Measurements from ENCODE around the gene IL1RAPL1.

The IL1RAPL1 gene

GRCh38 chrX:28966331-28966730 lies 379.1 kb downstream of the IL1RAPL1 start:
- Histone ChIP-seq H3K4me2 (no peak overlapping the region), H3K4me1 (no peaks in the 10 kb centered on the region), H3K27me3 (no peaks in the 10 kb centered on the region), H3K27ac (no peak overlapping the region), H3K9ac (no peak overlapping the region), H3K4me3 (no peak overlapping the region), H3K36me3 (no peaks in the 10 kb centered on the region), H4K20me1 (no peaks in the 10 kb centered on the region), H3K9me3 (replicated peaks in 1 of 11) (no peaks in the 10 kb centered on the region)
- no peak for TF ChIP-seq Cebpa-rat (IDR thresholded peaks at IDR 0.05)

GRCh38 chrX:28969126-28969525 lies 381.9 kb downstream of the IL1RAPL1 start:
- H3K9me3 ChIP-seq (replicated peaks in 1 of 11) = no peaks in the 10 kb centered on the region
- H3K4me1 ChIP-seq = no peaks in the 10 kb centered on the region
- TF ChIP-seq Cebpa-rat (IDR thresholded peaks at IDR 0.05) = no peak
- no peak overlapping the region for H3K4me2 ChIP-seq
- H4K20me1 ChIP-seq = no peaks in the 10 kb centered on the region
- no peak overlapping the region for H3K9ac ChIP-seq
- no peaks in the 10 kb centered on the region for H3K36me3 ChIP-seq
- H3K4me3 ChIP-seq = no peak overlapping the region
- H3K27me3 ChIP-seq = no peaks in the 10 kb centered on the region
- no peak overlapping the region for H3K27ac ChIP-seq

- H3K36me3 ChIP-seq = no peaks in the 10 kb centered on the region
- no peak overlapping the region for H3K27ac ChIP-seq
- H4K20me1 ChIP-seq = no peaks in the 10 kb centered on the region
- no peaks in the 10 kb centered on the region for H3K27me3 ChIP-seq
- H3K4me2 ChIP-seq = no peak overlapping the region
- no peak overlapping the region for H3K9ac ChIP-seq
- no peak overlapping the region for H3K4me3 ChIP-seq
- no peaks in the 10 kb centered on the region for H3K9me3 ChIP-seq (replicated peaks in 1 of 11)
- no peaks in the 10 kb centered on the region for H3K4me1 ChIP-seq
- no peak for TF ChIP-seq Cebpa-rat (IDR thresholded peaks at IDR 0.05)
Observed at GRCh38 chrX:28979877-28980276, 392.6 kb downstream of the IL1RAPL1 start.

- no peak overlapping the region for H3K4me2 ChIP-seq
- no peaks in the 10 kb centered on the region for H3K27me3 ChIP-seq
- no peak overlapping the region for H3K27ac ChIP-seq
- no peaks in the 10 kb centered on the region for H3K36me3 ChIP-seq
- no peaks in the 10 kb centered on the region for H3K9me3 ChIP-seq (replicated peaks in 1 of 11)
- H3K9ac ChIP-seq = no peak overlapping the region
- no peaks in the 10 kb centered on the region for H3K4me1 ChIP-seq
- H4K20me1 ChIP-seq = no peaks in the 10 kb centered on the region
- H3K4me3 ChIP-seq = no peak overlapping the region
- no peak for TF ChIP-seq Cebpa-rat (IDR thresholded peaks at IDR 0.05)
Observed at GRCh38 chrX:28981952-28982351, 394.7 kb downstream of the IL1RAPL1 start.

GRCh38 chrX:28988246-28988645 lies 401.0 kb downstream of the IL1RAPL1 start:
- H3K4me2 ChIP-seq = no peak overlapping the region
- H3K36me3 ChIP-seq = no peaks in the 10 kb centered on the region
- H3K27me3 ChIP-seq = no peaks in the 10 kb centered on the region
- H3K9me3 ChIP-seq (replicated peaks in 1 of 11) = no peaks in the 10 kb centered on the region
- H3K9ac ChIP-seq = no peak overlapping the region
- H3K4me1 ChIP-seq = no peaks in the 10 kb centered on the region
- no peak overlapping the region for H3K27ac ChIP-seq
- no peak for TF ChIP-seq Cebpa-rat (IDR thresholded peaks at IDR 0.05)
- no peak overlapping the region for H3K4me3 ChIP-seq
- no peaks in the 10 kb centered on the region for H4K20me1 ChIP-seq

- no peaks in the 10 kb centered on the region for H4K20me1 ChIP-seq
- H3K27me3 ChIP-seq = no peaks in the 10 kb centered on the region
- H3K36me3 ChIP-seq = no peaks in the 10 kb centered on the region
- H3K27ac ChIP-seq = no peak overlapping the region
- no peak overlapping the region for H3K9ac ChIP-seq
- no peak overlapping the region for H3K4me3 ChIP-seq
- 0 out of 22 replicates have a peak overlapping the region, but pooled peaks of 1 of the 11 experiments have one; percentile 0 for H3K4me2 ChIP-seq
- no peaks in the 10 kb centered on the region for H3K9me3 ChIP-seq (replicated peaks in 1 of 11)
- no peak for TF ChIP-seq Cebpa-rat (IDR thresholded peaks at IDR 0.05)
- H3K4me1 ChIP-seq = peaks cover 0 to 6% (median 0%) of the 10 kb centered on the region in 10 experiments; a peak in 2 of 20 replicates
Observed at GRCh38 chrX:28997706-28998463, 410.6 kb downstream of the IL1RAPL1 start.

GRCh38 chrX:28998609-28999135 lies 411.4 kb downstream of the IL1RAPL1 start:
- no peaks in the 10 kb centered on the region for H4K20me1 ChIP-seq
- no peak overlapping the region for H3K9ac ChIP-seq
- no peak for TF ChIP-seq Cebpa-rat (IDR thresholded peaks at IDR 0.05)
- H3K4me2 ChIP-seq = no peak overlapping the region
- no peaks in the 10 kb centered on the region for H3K27me3 ChIP-seq
- H3K9me3 ChIP-seq (replicated peaks in 1 of 11) = no peaks in the 10 kb centered on the region
- no peaks in the 10 kb centered on the region for H3K36me3 ChIP-seq
- peaks cover 0 to 10% (median 0%) of the 10 kb centered on the region in 10 experiments; a peak in 2 of 20 replicates for H3K4me1 ChIP-seq
- H3K27ac ChIP-seq = no peak overlapping the region
- H3K4me3 ChIP-seq = no peak overlapping the region

- H4K20me1 ChIP-seq = no peaks in the 10 kb centered on the region
- H3K4me3 ChIP-seq = no peak overlapping the region
- no peak overlapping the region for H3K4me2 ChIP-seq
- TF ChIP-seq Cebpa-rat (IDR thresholded peaks at IDR 0.05) = no peak
- H3K4me1 ChIP-seq = no peaks in the 10 kb centered on the region
- no peaks in the 10 kb centered on the region for H3K36me3 ChIP-seq
- no peak overlapping the region for H3K9ac ChIP-seq
- H3K27ac ChIP-seq = no peak overlapping the region
- H3K9me3 ChIP-seq (replicated peaks in 1 of 11) = peaks cover 0 to 8% (median 0%) of the 10 kb centered on the region in 11 experiments; a peak in 1 of 22 replicates
- no peaks in the 10 kb centered on the region for H3K27me3 ChIP-seq
Observed at GRCh38 chrX:29012867-29013266, 425.6 kb downstream of the IL1RAPL1 start.

GRCh38 chrX:29023207-29023606 lies 436.0 kb downstream of the IL1RAPL1 start:
- peak overlapping the region in 4 of 11 experiments; percentile 14 to 67 (median 52); a peak in 4 of 22 replicates for H3K4me2 ChIP-seq
- no peaks in the 10 kb centered on the region for H3K27me3 ChIP-seq
- H3K27ac ChIP-seq = 0 out of 22 replicates have a peak overlapping the region, but pooled peaks of 2 of the 11 experiments have one; percentile 67 to 78

More at GRCh38 chrX:29023207-29023606, 436.0 kb downstream of the IL1RAPL1 start:
- Histone ChIP-seq H3K9ac (no peak overlapping the region), H3K4me1 (peaks cover 0 to 36% (median 18%) of the 10 kb centered on the region in 10 experiments; a peak in 14 of 20 replicates), H3K4me3 (no peak overlapping the region), H3K9me3 (replicated peaks in 1 of 11) (0 out of 22 replicates have a peak, but pooled peaks cover 0 to 5% (median 0%) of the 10 kb centered on the region in 11 experiments), H3K36me3 (no peaks in the 10 kb centered on the region), H4K20me1 (no peaks in the 10 kb centered on the region)
- TF ChIP-seq Cebpa-rat (IDR thresholded peaks at IDR 0.05) = no peak
